Activated CD8-positive, alpha-beta T cell treated with anti-CD3 and anti-CD28 coated beads, Interleukin-2, amount 10 ng/mL, durations not matched to agents 7 days and 5 days (primary cell): ENCODE results near the gene OR10A2. TPM values are rescaled to one million over a fixed set of nuclear protein-coding genes. Genes with fewer than 3 reads are reported as not detected.
"Not testable (repeated sequence)": the region's sequence is repeated elsewhere in the genome, so short reads cannot be mapped to it uniquely, and the experiment has no call there.

Experiments used
- ATAC-seq: fragments of 150-1000 bp; cut with Tn5 transposase; one replicate; pipeline ENCODE4 v1.10.0; 2021; ENCODE audit warnings: moderate library complexity
- CTCF ChIA-PET: fragments of 350-600 bp; sonication (Branson Sonifier 250); formaldehyde crosslinking; loops from one replicate; lab custom pipeline; 2021; ENCODE audit warnings: antibody characterized with exemption; lab: Charles Lee
- POLR2A ChIA-PET: fragments of 350-600 bp; sonication (Branson Sonifier 250); formaldehyde crosslinking; loops from one replicate; lab custom pipeline; 2021; ENCODE audit warnings: antibody characterized with exemption; lab: Charles Lee
- DNase-seq: peaks from one replicate; pipeline ENCODE4 v3.0.0-alpha.2; 2020
- H3K27ac Mint-ChIP-seq: one replicate; pipeline ENCODE4 v1.8.0; 2021; ENCODE audit warnings: mild to moderate bottlenecking, mixed read lengths
- H3K27me3 Mint-ChIP-seq: one replicate; pipeline ENCODE4 v1.8.0; 2021; ENCODE audit warnings: low read depth, mixed read lengths
- H3K36me3 Mint-ChIP-seq: one replicate; pipeline ENCODE4 v1.8.0; 2021; ENCODE audit warnings: low read depth, mixed read lengths
- H3K4me1 Mint-ChIP-seq: one replicate; pipeline ENCODE4 v1.8.0; 2021; ENCODE audit warnings: low read depth, mixed read lengths
- H3K4me3 Mint-ChIP-seq: one replicate; pipeline ENCODE4 v1.8.0; 2021; ENCODE audit warnings: mild to moderate bottlenecking, mixed read lengths
- H3K9me3 Mint-ChIP-seq: one replicate; pipeline ENCODE4 v1.8.0; 2022; ENCODE audit warnings: mixed read lengths; ENCODE audit not compliant: insufficient read depth
- total RNA-seq, 2 experiments: library from RNA; stranded (reverse); gene quantifications; one replicate each; pipeline ENCODE4 v1.2.3, GENCODE V29; 2021

Gene OR10A2
- total RNA-seq, 2 experiments from 2014 or later: not detected

DNA sequence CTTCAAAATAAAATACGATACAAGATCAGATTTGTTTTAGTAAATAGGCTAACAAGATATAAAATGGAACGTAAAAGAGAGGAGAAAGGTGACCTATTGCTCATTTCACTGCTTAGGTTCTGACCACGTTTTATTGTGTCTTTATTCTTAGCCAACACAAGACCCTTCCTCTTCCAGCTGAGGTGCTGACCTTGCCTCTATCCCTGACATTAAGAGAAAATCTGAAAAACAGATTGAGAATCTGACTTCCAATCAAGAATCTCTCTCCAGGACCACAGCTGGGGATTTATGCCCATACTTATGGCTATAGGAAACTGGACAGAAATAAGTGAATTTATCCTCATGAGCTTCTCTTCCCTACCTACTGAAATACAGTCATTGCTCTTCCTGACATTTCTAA lies 17.5 kb upstream of the OR10A2 start, which contains the start of gene OR10A5:
OR10A5 (plus strand) TSS at position 301 of the 400 bp plus-strand sequence; CDS start at position 301, 0 bp downstream.
- Mint-ChIP-seq H3K27me3 (peaks cover 3% of the 10 kb centered on the region), H3K4me1 (no peaks in the 10 kb centered on the region), H3K9me3 (no peaks in the 10 kb centered on the region), H3K27ac (no peak within 1 kb of the TSS), H3K36me3 (no peaks in the 10 kb centered on the region), H3K4me3 (no peak within 1 kb of the TSS)
- ChIA-PET CTCF (no interaction called here), POLR2A (no interaction called here)
- DNase-seq: no peak
- no peak for ATAC-seq

DNA sequence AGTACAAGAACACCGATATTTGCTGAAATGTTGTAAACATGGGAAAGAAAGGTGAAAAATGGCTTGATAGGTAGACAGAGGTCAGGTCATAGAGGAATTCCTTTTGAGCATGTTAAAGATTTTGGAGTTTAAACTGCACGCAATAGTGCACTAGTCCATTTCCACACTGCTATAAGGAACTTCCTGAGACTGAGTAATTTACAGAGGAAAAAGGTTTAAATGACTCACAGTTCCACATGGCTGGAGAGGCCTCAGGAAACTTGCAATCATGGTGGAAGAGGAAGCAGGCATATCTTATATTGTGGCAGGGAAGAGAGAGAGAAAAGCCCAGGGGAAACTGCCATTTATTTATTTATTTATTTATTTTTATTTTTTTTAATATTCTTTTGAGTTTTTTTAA lies 12.3 kb upstream of the OR10A2 start:
- Mint-ChIP-seq H3K4me3 (no peak overlapping the region), H3K9me3 (peaks cover 5% of the 10 kb centered on the region), H3K36me3 (peaks cover 2% of the 10 kb centered on the region), H3K27ac (no peak overlapping the region), H3K4me1 (no peaks in the 10 kb centered on the region), H3K27me3 (peaks cover 3% of the 10 kb centered on the region)
- ATAC-seq (no peak), DNase-seq (no peak)
- POLR2A ChIA-PET: no interaction called here
- CTCF ChIA-PET: no interaction called here

DNA sequence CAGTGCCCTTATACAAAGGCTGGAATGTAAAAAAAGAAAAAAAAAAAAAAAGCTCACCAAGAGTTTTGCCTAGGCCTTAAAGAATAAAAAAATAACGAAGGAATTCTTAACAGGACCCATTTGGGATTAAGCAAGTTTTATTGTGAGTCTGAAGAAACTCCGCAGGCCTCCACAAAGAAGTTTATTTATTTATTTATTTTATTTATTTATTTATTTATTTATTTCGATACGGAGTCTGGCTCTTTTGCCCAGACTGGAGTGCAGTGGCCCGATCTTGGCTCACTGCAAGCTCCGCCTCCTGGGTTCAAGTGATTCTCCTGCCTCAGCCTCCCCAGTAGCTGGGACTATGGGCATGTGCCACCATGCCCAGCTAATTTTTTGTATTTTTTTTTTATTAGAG lies 8.1 kb upstream of the OR10A2 start:
- H3K36me3 Mint-ChIP-seq, H3K4me1 Mint-ChIP-seq, H3K4me3 Mint-ChIP-seq, ATAC-seq, DNase-seq, H3K27me3 Mint-ChIP-seq, H3K27ac Mint-ChIP-seq, POLR2A ChIA-PET, H3K9me3 Mint-ChIP-seq, CTCF ChIA-PET: not testable (repeated sequence)

DNA sequence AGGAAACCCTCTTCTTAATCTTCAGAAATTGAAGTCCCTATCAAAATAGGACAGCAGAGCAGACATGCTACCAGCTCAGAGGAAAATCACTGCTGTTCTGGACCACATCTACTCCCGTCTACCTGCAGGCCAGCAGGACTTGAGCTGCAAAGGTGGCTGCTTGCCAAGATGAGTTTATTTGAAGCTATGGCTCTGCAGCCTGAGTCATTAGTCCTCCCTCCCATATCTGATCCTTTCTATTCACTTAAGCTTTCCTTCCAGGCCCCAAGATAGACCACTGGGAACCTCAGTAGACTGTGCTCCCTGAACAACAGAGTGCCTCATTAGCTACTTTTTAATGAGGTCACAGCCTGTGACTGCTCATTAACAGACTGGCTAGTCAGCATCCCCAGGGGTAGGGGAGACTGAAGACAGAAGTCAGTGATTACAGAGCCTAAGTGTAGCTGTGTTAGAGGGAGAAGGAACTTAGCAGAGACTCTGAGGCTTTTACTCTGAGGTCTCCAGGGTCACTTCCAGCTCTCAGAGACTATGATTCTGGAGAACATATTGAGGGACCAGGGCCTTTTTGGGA lies 6.8 kb upstream of the OR10A2 start:
- CTCF ChIA-PET: no interaction called here
- POLR2A ChIA-PET: no interaction called here
- Mint-ChIP-seq H3K9me3 (peaks cover 5% of the 10 kb centered on the region), H3K4me1 (peaks cover 3% of the 10 kb centered on the region), H3K36me3 (peaks cover 2% of the 10 kb centered on the region), H3K27me3 (no peaks in the 10 kb centered on the region), H3K27ac (no peak overlapping the region), H3K4me3 (no peak overlapping the region)
- no peak for ATAC-seq
- no peak for DNase-seq

DNA sequence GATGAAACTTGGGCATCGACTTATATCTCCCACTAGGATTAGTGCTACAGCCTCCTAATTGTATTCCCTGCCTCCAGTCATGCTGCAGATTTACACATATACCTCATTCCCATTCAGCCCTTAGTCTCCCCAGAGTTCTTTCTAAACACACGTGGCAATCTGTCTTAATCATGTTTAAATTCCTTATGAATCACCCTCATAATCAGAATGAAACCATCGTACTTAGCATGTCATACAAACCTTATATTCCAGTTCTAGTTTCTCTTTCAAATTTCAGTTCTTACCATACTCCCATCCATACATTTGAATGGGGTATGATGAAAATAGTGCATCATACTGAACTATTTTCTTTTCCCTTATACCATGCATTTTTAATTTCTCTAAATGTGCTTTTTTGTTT lies 6.0 kb upstream of the OR10A2 start:
- POLR2A ChIA-PET: no interaction called here

DNA sequence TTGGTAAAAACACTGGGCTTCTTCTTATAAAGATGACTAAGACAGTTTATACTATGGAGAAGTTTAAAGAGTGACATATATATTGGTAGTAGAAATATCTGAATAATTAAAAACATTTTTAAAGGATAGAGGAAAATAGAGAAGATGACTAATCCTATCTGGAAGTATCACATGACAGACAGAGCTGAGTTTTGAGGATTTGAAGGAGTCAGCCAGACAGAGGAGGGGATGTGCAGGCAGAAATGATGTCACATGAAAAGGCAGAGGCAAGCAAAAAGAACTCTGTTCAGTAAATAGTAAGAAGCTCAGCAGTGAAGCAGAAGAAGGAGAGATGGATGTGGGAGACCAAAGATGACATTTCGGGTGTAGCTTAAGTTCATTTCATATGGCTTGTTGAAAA lies 1.6 kb downstream of the OR10A2 start:
- Mint-ChIP-seq H3K27ac (no peak overlapping the region), H3K27me3 (peaks cover 6% of the 10 kb centered on the region), H3K4me1 (no peaks in the 10 kb centered on the region), H3K36me3 (no peaks in the 10 kb centered on the region), H3K9me3 (no peaks in the 10 kb centered on the region), H3K4me3 (no peak overlapping the region)
- ATAC-seq: no peak
- ChIA-PET POLR2A (no interaction called here), CTCF (interaction anchor here (1.1 kb wide), 1 partner anchor 22 kb away, joined by 3 read pairs; no protein-coding TSS in a partner anchor)
- DNase-seq: no peak

More for the DNA sequence above, 6.0 kb upstream of the OR10A2 start:
- peaks cover 5% of the 10 kb centered on the region for H3K9me3 Mint-ChIP-seq
- DNase-seq (no peak), ATAC-seq (no peak)
- no peaks in the 10 kb centered on the region for H3K27me3 Mint-ChIP-seq
- CTCF ChIA-PET: no interaction called here
- peaks cover 3% of the 10 kb centered on the region for H3K4me1 Mint-ChIP-seq
- peaks cover 2% of the 10 kb centered on the region for H3K36me3 Mint-ChIP-seq
- no peak overlapping the region for H3K27ac Mint-ChIP-seq
- no peak overlapping the region for H3K4me3 Mint-ChIP-seq

DNA sequence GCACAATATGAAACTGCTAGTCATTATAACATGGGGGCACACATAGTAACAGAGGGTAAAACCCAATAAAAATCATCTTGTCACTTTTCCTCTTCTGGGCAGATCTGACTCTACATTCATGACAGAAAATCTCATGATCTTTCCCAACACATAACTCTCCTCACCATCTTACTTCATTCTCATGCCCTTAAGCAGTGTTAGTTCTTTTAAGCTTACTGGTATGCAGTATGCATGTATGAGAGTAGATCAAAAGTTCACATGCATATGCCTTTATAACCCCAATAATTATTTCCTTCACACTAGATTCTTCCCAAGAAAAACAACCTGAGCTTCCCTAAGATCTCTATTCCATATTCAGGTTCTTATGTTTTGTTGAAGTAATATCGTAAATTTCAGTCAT lies 8.4 kb downstream of the OR10A2 start:
- Mint-ChIP-seq H3K9me3 (no peaks in the 10 kb centered on the region), H3K4me1 (no peaks in the 10 kb centered on the region), H3K27ac (no peak overlapping the region), H3K36me3 (no peaks in the 10 kb centered on the region), H3K4me3 (no peak overlapping the region), H3K27me3 (peaks cover 2% of the 10 kb centered on the region)
- ChIA-PET CTCF (no interaction called here), POLR2A (no interaction called here)
- ATAC-seq: no peak
- no peak for DNase-seq

DNA sequence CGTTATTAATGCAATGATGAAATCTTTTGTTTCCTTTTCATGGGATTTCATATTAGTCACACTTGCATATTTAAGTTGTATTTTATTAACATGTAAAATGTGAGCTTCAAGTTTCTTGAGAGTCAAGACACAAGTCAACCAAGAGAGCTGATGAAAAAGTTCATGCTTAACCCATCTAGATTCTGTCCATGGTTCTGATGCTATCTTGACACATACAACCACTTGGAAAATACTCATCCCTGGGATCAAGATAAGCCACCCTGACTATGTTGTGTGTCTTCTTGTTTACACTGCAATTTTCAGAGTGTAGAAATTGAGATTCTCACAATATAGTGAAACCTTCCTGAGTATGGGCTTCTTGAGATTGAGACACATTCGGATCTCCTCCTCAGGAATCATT lies 12.9 kb downstream of the OR10A2 start:
- ChIA-PET CTCF (no interaction called here), POLR2A (no interaction called here)
- DNase-seq: no peak
- no peak for ATAC-seq
- no peak overlapping the region for H3K27ac Mint-ChIP-seq
- no peaks in the 10 kb centered on the region for H3K27me3 Mint-ChIP-seq
- H3K36me3 Mint-ChIP-seq: no peaks in the 10 kb centered on the region
- H3K4me1 Mint-ChIP-seq: no peaks in the 10 kb centered on the region
- H3K9me3 Mint-ChIP-seq: no peaks in the 10 kb centered on the region
- no peak overlapping the region for H3K4me3 Mint-ChIP-seq

DNA sequence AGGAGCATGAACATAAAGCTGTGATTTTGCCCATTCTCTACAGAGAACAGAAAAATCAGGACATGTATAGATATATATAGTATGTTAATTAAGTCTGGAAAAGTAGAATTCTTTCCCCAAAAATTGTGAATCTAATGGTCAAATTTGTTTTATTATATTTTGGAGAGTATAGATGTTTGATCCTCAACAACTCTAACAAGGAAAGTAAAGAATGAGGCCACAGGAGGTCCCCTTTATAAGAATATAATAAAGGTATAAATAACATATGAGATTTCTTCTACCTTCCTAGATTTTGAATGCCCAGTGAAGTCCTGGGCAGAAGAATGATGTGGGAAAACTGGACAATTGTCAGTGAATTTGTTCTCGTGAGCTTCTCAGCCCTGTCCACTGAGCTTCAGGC lies 13.5 kb downstream of the OR10A2 start, which contains the start of gene OR10A4:
OR10A4 (plus strand) TSS at position 301 of the 400 bp plus-strand sequence; CDS start at position 324, 23 bp downstream.
- no peak within 1 kb of the TSS for H3K4me3 Mint-ChIP-seq
- no peak within 1 kb of the TSS for H3K27ac Mint-ChIP-seq
- no peaks in the 10 kb centered on the region for H3K4me1 Mint-ChIP-seq
- ATAC-seq (no peak), DNase-seq (no peak)
- no peaks in the 10 kb centered on the region for H3K36me3 Mint-ChIP-seq
- peaks cover 2% of the 10 kb centered on the region for H3K27me3 Mint-ChIP-seq
- ChIA-PET CTCF (no interaction called here), POLR2A (no interaction called here)
- H3K9me3 Mint-ChIP-seq: no peaks in the 10 kb centered on the region

DNA sequence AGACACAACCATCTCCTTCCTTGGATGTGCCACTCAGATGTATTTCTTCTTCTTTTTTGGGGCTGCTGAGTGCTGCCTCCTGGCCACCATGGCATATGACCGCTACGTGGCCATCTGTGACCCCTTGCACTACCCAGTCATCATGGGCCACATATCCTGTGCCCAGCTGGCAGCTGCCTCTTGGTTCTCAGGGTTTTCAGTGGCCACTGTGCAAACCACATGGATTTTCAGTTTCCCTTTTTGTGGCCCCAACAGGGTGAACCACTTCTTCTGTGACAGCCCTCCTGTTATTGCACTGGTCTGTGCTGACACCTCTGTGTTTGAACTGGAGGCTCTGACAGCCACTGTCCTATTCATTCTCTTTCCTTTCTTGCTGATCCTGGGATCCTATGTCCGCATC lies 14.1 kb downstream of the OR10A2 start:
- no peak for DNase-seq
- Mint-ChIP-seq H3K36me3 (no peaks in the 10 kb centered on the region), H3K27me3 (peaks cover 2% of the 10 kb centered on the region), H3K4me3 (no peak overlapping the region), H3K9me3 (no peaks in the 10 kb centered on the region), H3K27ac (no peak overlapping the region), H3K4me1 (no peaks in the 10 kb centered on the region)
- POLR2A ChIA-PET: no interaction called here
- CTCF ChIA-PET: no interaction called here
- ATAC-seq: no peak

DNA sequence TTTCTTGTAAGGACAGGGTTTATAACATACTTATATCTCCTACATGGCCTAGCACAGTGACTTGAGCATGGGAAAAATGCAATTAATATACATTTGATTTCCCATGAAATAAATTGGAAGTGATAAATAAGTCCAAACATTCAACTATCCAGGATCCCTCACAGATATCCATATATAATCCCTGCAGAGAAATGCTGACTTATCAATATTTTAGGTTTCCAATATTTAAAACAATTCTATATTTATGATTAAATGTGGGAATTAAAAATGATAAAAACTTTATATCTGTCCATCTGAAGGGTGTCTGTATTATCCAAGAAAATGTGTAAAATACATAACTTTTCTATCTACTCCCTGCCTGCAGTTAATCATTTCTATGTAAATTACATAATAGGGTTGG lies 19.9 kb downstream of the OR10A2 start:
- Mint-ChIP-seq H3K4me1 (no peaks in the 10 kb centered on the region), H3K27me3 (peaks cover 13% of the 10 kb centered on the region), H3K9me3 (no peaks in the 10 kb centered on the region), H3K4me3 (no peak overlapping the region), H3K27ac (no peak overlapping the region), H3K36me3 (no peaks in the 10 kb centered on the region)
- ChIA-PET CTCF (no interaction called here), POLR2A (no interaction called here)
- ATAC-seq (no peak), DNase-seq (no peak)

DNA sequence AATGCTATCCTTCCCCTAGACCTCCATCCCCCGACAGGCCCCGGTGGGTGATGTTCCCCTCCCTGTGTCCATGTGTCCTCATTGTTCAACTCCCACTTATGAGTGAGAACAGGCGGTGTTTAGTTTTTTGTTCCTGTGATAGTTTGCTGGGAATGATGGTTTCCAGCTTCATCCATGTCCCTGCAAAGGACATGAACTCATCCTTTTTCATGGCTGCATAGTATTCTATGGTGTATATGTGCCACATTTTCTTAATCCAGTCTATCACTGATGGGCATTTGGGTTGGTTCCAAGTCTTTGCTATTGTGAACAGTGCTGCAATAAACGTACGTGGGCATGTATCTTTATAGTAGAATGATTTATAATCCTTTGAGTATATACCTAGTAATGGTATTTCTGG lies 24.9 kb downstream of the OR10A2 start:
- ATAC-seq, H3K27ac Mint-ChIP-seq, H3K4me3 Mint-ChIP-seq, H3K9me3 Mint-ChIP-seq, H3K4me1 Mint-ChIP-seq, DNase-seq, H3K36me3 Mint-ChIP-seq, POLR2A ChIA-PET, CTCF ChIA-PET: not testable (repeated sequence)
- peaks cover 12% of the 10 kb centered on the region for H3K27me3 Mint-ChIP-seq

DNA sequence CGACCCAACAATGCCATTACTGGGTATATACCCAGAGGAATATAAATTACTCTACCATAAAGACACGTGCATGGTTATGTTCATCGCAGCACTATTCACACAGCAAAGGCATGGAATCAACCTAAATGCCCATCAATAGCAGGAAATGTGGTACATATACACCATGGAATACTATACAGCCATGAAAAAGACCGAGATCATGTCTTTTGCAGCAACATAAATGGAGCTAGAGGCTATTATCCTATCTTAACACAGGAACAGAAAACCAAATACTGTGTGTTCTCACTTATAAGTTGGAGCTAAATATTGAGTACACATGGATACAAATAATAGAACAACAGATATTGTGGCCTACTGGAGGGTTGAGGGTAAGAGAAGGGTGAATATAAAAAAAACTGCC lies 26.0 kb downstream of the OR10A2 start:
- CTCF ChIA-PET: interaction anchor here (1.1 kb wide), 1 partner anchor 32 kb away, joined by 3 read pairs; the partner anchor contains the start of gene OR2D3
- ATAC-seq (no peak), DNase-seq (no peak)
- no peaks in the 10 kb centered on the region for H3K36me3 Mint-ChIP-seq
- no peak overlapping the region for H3K27ac Mint-ChIP-seq
- peaks cover 7% of the 10 kb centered on the region for H3K27me3 Mint-ChIP-seq
- POLR2A ChIA-PET: no interaction called here
- no peak overlapping the region for H3K4me3 Mint-ChIP-seq
- H3K4me1 Mint-ChIP-seq: no peaks in the 10 kb centered on the region
- H3K9me3 Mint-ChIP-seq: no peaks in the 10 kb centered on the region
